ENCODE measurements around the gene FAM241A. TPM values are rescaled to one million over a fixed set of nuclear protein-coding genes. Genes with fewer than 3 reads are reported as not detected.
"Not testable (repeated sequence)": the region's sequence is repeated elsewhere in the genome, so short reads cannot be mapped to it uniquely, and the experiment has no call there.

The FAM241A gene
- 0.12 and 0.37 TPM in 2 replicates for total RNA-seq (2014; rRNA removed; shearing (Covaris generic))

- peak; percentile 81 for DNase-seq (ENCODE audit: low spot score)
- in situ Hi-C loops (cut with HindIII; ENCODE audit: low sequenced_read_pairs) = no loop called here
Measured at GRCh38 chr4:112145326-112145789, at the start of gene FAM241A. FAM241A (plus strand) TSS chr4:112145454; CDS start chr4:112145581, 127 bp downstream.

GRCh38 chr4:112098841-112099530 lies 46.3 kb upstream of the FAM241A start:
- no peak for DNase-seq (ENCODE audit: low spot score)
- in situ Hi-C loops (cut with HindIII; ENCODE audit: low sequenced_read_pairs) = no loop called here

- in situ Hi-C loops (cut with HindIII; ENCODE audit: low sequenced_read_pairs) = no loop called here
Measured at GRCh38 chr4:112099701-112100297, 45.5 kb upstream of the FAM241A start.

GRCh38 chr4:112102875-112103370 lies 42.3 kb upstream of the FAM241A start:
- no peak for DNase-seq (ENCODE audit: low spot score)
- in situ Hi-C loops (cut with HindIII; ENCODE audit: low sequenced_read_pairs) = no loop called here

More at GRCh38 chr4:112099701-112100297, 45.5 kb upstream of the FAM241A start:
- DNase-seq (ENCODE audit: low spot score) = peak; percentile 64

GRCh38 chr4:112105201-112105969 lies 39.9 kb upstream of the FAM241A start:
- DNase-seq (ENCODE audit: low spot score) = no peak
- in situ Hi-C loops (cut with HindIII; ENCODE audit: low sequenced_read_pairs) = no loop called here

- in situ Hi-C loops (cut with HindIII; ENCODE audit: low sequenced_read_pairs) = no loop called here
Measured at GRCh38 chr4:112109360-112110058, 35.7 kb upstream of the FAM241A start.

GRCh38 chr4:112110059-112110425 lies 35.2 kb upstream of the FAM241A start:
- in situ Hi-C loops (cut with HindIII; ENCODE audit: low sequenced_read_pairs) = no loop called here
- DNase-seq (ENCODE audit: low spot score) = no peak

More at GRCh38 chr4:112109360-112110058, 35.7 kb upstream of the FAM241A start:
- no peak for DNase-seq (ENCODE audit: low spot score)

- in situ Hi-C loops (cut with HindIII; ENCODE audit: low sequenced_read_pairs) = no loop called here
- no peak for DNase-seq (ENCODE audit: low spot score)
Measured at GRCh38 chr4:112111306-112111705, 33.9 kb upstream of the FAM241A start.

- in situ Hi-C loops (cut with HindIII; ENCODE audit: low sequenced_read_pairs); DNase-seq (ENCODE audit: low spot score): not testable (repeated sequence)
Measured at GRCh38 chr4:112112095-112112494, 33.2 kb upstream of the FAM241A start.

GRCh38 chr4:112112590-112113170 lies 32.6 kb upstream of the FAM241A start:
- no peak for DNase-seq (ENCODE audit: low spot score)

GRCh38 chr4:112113864-112114263 lies 31.4 kb upstream of the FAM241A start:
- in situ Hi-C loops (cut with HindIII; ENCODE audit: low sequenced_read_pairs) = no loop called here
- DNase-seq (ENCODE audit: low spot score) = no peak

More at GRCh38 chr4:112112590-112113170, 32.6 kb upstream of the FAM241A start:
- in situ Hi-C loops (cut with HindIII; ENCODE audit: low sequenced_read_pairs) = no loop called here

GRCh38 chr4:112114452-112114851 lies 30.8 kb upstream of the FAM241A start:
- in situ Hi-C loops (cut with HindIII; ENCODE audit: low sequenced_read_pairs) = no loop called here
- DNase-seq (ENCODE audit: low spot score) = no peak

- DNase-seq (ENCODE audit: low spot score) = no peak
- in situ Hi-C loops (cut with HindIII; ENCODE audit: low sequenced_read_pairs) = no loop called here
Measured at GRCh38 chr4:112118742-112119352, 26.4 kb upstream of the FAM241A start.

GRCh38 chr4:112119353-112119783 lies 25.9 kb upstream of the FAM241A start:
- no peak for DNase-seq (ENCODE audit: low spot score)
- in situ Hi-C loops (cut with HindIII; ENCODE audit: low sequenced_read_pairs) = no loop called here

GRCh38 chr4:112120021-112120420 lies 25.2 kb upstream of the FAM241A start:
- DNase-seq (ENCODE audit: low spot score) = no peak
- in situ Hi-C loops (cut with HindIII; ENCODE audit: low sequenced_read_pairs) = no loop called here

GRCh38 chr4:112125416-112125815 lies 19.8 kb upstream of the FAM241A start:
- DNase-seq (ENCODE audit: low spot score) = no peak
- in situ Hi-C loops (cut with HindIII; ENCODE audit: low sequenced_read_pairs) = no loop called here

GRCh38 chr4:112127048-112127637 lies 18.1 kb upstream of the FAM241A start:
- in situ Hi-C loops (cut with HindIII; ENCODE audit: low sequenced_read_pairs) = no loop called here
- DNase-seq (ENCODE audit: low spot score) = no peak

- no peak for DNase-seq (ENCODE audit: low spot score)
- in situ Hi-C loops (cut with HindIII; ENCODE audit: low sequenced_read_pairs) = no loop called here
Measured at GRCh38 chr4:112127803-112128202, 17.5 kb upstream of the FAM241A start.

Measured in G401 (cell line).